Urothelium cell line (cell line): ENCODE data around the gene METTL5.
"Not testable (repeated sequence)": the region's sequence is repeated elsewhere in the genome, so short reads cannot be mapped to it uniquely, and the experiment has no call there.

Experiments used
- DNase-seq: peaks from one replicate; pipeline ENCODE4 v3.0.0; 2011; ENCODE audit warnings: low spot score, mixed read lengths
- FAIRE-seq: peaks from 2 replicates; lab custom pipeline; 2011; peaks lifted over from hg19 to GRCh38; lab: Jason Lieb, UNC

Gene METTL5

DNA sequence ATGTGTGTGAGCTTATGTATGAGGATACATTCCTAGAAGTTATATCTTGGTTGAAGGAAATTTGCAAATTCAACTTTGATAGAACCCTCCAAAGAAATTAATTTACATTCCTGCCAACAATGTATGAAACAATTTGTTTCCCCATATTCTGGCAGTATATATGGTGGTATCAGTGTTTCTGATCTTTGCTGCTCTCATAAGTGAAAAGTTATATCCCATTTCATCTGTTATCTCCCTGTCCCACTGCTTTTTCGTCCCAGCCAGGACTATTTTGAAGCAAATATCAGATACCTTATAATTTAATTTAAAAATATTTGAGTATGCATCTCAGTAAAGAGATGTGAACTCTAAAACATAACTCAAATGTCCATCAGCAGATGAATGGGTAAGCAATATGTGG lies 9.7 kb upstream of the METTL5 start:
- DNase-seq (no peak), FAIRE-seq (no peak)

DNA sequence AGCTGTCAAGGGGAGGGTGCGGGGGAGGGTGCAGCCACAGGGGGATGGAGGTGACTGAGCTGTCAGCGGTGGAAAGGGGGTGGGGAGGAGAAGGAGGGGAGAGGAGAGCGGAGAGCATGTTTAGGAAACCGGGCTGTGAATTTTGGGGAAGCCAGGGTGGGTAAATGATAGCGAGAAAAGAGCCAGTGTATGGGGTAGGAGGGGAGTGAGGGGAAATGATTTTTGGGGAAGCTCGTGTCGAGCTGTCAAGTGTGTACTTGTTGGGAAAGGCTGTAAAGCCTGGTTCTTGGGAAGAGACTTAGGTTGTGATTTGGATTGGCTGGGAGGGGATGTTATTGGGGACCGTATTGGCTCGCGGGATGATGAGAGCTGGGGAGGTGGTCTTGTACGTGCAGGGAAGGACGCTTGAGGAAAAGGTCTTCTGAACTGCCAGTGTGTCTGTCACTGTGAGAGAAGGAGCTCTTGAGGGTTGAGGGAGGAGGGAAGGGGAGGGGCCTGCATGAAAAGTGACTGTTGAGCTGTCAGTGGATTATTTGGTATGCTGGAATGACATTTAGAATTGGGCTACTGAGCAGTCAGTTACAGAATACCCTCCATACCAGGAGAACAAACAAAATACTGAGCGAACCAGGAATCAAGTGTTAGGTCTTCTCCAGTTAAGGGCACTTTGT lies 3.6 kb upstream of the METTL5 start:
- DNase-seq (peak; percentile 60), FAIRE-seq (no peak)

DNA sequence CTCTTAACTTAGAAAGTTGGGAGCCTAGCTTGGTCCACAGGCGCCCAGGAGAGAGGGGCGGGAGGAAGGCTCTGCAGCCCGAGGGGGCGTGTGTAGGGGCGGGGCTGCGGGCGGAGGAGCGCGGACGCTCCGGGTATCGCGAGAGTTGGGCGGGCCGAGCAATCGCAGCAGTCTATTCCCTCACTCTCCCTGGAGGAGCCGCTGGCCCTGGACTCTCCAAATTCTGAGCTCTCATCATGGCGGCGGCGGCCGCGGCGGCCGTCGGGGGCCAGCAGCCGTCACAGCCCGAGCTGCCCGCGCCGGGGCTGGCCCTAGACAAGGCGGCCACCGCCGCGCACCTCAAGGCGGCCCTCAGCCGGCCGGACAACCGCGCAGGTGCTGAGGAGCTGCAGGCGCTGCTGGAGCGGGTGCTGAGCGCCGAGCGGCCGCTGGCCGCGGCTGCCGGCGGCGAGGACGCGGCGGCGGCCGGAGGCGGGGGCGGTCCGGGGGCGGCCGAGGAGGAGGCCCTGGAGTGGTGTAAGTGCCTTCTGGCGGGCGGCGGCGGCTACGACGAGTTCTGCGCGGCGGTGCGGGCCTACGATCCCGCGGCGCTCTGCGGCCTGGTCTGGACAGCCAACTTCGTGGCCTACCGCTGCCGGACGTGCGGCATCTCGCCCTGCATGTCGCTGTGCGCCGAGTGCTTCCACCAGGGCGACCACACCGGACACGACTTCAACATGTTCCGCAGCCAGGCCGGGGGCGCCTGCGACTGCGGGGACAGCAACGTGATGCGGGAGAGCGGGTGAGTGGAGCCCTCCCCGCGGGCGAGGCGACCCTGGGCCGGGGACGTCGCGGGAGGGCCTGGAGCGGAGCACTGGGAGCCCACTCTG lies 2.8 kb upstream of the METTL5 start, which contains the start of gene UBR3:
UBR3 (plus strand) TSS at position 183 of the 869 bp plus-strand sequence; CDS start at position 237, 54 bp downstream.
- DNase-seq (peak; percentile 99), FAIRE-seq (no peak)

DNA sequence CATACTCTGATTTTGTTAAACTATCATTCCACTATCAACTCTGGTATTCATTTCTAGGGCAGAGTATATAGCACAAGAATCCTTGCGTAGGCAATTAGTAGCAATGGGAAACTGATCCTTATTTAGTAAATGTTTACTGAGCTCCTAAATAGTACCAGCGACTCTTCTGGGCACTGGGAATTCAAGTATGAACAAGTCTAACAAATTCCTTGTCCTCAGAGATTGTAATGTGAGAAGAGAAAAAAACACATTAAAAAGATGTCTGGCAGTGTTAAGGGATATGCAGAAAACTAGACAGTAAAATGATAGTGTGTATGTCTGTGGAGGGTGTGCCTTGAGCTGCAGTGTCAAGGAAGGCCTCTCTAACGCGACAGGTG lies 721 bp downstream of the METTL5 start:
- DNase-seq = no peak
- no peak for FAIRE-seq

DNA sequence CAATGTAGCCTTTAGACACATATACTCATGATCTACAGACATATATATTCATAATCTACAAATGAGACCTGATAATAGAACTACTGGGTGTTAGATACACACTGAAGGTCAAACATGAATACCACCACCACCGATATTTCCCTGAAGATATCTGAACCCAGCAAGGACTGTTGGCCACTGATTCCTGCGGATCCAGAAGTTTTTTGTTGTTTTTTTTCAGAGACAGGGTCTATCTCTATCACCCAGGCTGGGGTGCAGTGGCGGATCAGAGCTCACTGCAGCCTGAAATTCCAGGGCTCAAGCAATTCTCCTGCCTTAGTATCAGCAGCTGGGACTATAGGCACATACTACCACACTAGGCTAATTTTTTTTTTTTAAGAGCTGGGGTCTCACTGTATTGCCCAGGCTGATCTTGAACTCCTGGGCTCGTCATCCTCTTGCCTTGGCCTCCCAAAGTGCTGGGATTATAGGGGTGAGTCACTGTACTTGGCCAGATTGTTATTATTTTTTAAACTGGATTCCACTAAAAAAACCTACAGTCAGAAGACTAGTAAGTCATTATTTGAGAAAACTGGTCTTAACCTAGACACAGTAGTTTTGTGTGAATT lies 1.8 kb downstream of the METTL5 start:
- FAIRE-seq = no peak
- DNase-seq = no peak

DNA sequence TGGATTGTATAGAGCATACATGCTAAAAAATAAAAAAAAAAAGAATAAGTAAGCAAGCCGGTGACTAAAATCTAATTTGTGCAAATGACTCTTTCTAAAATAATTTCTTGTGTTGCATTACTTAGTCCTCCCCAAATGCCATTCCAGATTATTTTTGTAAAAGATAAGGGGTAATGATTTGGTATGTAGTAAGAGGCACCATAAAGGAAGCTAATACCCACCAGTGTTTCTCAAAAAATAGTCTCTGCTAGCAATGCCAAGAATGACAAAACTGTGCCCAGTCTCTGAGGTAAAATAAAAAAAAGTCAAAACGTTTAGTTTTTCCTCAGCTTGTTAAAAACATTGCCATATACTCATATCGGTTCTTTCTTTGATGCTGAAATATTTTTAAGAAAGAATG lies 2.7 kb downstream of the METTL5 start:
- DNase-seq (no peak), FAIRE-seq (no peak)

DNA sequence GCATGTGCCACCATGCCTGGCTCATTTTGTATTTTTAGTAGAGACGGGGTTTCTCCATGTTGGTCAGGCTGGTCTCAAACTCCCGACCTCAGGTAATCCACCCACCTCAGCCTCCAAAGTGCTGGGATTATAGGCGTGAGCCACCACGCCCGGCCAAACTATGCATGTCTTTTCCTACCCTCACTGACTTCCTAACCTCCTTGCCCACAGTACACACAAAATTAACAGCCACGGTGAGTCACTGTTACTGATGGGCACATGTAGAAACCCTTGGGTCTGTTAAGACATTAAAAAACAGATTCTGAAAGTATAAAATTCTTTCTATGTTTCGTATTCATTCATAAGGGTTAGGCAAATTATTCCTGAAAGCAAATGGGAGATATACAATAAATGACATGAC lies 4.6 kb downstream of the METTL5 start:
- FAIRE-seq = not testable (repeated sequence)

DNA sequence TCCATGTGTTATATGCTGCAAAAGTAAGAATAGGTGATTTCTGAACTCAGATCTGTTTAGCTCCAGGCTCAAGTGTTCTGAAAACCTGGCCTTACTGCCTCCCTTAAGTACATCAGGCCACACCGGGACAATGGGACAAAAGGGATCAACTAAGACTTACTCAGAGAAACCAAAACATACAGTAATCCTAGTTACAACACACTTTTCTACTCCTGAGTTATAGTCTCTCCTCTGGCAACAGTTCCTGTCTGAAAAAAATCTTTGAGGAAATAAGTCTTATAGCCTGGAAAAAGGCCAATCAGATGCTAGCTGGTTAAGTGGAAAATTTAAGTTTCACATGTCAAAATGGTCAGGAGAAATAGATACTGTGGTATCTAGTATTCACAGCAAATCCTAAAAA lies 5.6 kb downstream of the METTL5 start:
- DNase-seq = no peak
- no peak for FAIRE-seq

More for the DNA sequence above, 4.6 kb downstream of the METTL5 start:
- DNase-seq = not testable (repeated sequence)

DNA sequence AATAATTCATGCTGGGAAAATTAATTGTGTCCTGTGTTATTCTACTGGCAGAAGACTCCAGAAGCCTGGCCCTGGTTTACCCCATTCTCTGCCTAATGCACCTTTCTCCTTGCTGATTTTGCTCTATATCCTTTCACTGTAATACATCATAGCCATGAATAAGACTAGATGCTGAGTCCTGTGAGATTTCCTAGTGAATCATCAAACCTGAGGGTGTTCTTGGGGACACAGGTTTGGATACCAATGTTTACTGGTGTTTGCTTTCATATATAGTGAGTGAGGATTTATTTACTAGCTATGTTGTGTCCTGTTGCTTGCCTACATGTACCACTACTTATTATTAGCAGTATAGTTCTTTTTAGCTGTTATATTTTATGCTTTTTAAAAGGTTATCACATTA lies 6.5 kb downstream of the METTL5 start:
- DNase-seq (no peak), FAIRE-seq (no peak)

DNA sequence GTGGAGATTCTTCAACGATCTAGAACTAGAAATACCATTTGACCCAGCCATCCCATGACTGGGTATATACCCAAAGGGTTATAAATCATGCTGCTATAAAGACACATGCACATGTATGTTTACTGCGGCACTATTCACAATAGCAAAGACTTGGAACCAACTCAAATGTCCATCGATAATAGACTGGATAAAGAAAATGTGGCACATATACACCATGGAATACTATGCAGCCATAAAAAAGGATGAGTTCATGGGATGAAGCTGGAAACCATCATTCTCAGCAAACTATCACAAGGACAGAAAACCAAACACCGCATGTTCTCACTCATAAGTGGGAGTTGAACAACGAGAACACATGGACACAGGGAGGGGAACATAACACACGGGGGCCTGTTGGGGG lies 7.3 kb downstream of the METTL5 start:
- FAIRE-seq, DNase-seq: not testable (repeated sequence)

DNA sequence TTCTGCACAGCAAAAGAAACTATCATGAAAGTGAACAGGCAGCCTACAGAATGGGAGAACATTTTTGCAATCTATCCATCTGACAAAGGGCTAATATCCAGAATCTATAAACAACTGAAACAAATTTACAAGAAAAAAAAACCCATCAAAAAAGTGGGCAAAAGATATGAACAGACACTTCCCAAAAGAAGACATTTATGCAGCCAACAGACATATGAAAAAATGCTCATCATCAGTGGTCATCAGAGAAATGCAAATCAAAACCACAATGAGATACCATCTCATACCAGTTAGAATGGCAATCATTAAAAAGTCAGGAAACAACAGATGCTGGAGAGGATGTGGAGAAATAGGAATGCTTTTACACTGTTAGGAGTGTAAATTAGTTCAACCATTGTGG lies 7.7 kb downstream of the METTL5 start:
- not testable (repeated sequence) for FAIRE-seq

DNA sequence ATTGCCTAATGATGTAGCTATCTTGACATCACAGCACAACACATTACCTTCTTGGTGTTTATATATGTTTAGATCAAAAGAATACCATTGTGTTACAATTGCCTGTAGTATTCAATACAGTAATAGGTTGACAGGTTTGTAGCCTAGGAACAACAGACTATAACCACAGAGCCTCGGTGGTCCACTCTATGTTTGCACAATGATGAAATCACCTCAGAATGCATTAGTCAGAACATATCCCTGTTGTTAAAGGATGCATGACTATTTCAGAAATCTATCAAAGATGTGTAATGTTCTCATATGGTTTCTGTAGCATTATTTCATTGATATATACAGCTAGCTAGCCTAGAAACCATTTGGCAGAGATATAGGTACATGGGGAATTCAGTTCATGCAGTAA lies 8.9 kb downstream of the METTL5 start:
- FAIRE-seq (no peak), DNase-seq (peak; percentile 16)

More for the DNA sequence above, 7.7 kb downstream of the METTL5 start:
- not testable (repeated sequence) for DNase-seq

DNA sequence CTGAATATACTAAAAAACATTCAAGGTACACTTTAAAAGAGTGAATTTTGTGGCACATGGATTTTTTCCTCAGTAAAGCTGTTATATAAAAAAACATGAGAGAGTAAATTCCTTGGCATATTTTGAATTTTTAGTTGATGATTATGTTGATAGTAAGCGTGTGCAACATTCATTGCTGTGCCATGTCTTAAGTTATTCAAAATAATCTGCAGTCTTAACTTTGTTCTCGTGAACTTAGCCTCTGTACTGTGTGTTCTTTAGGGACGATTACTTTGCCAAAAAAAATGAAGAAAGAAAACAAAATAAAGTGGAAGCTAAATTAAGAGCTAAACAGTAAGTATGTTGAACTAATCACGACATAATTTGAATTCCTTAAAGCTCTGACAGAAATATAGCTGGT lies 16.5 kb downstream of the METTL5 start:
- DNase-seq (no peak), FAIRE-seq (no peak)

DNA sequence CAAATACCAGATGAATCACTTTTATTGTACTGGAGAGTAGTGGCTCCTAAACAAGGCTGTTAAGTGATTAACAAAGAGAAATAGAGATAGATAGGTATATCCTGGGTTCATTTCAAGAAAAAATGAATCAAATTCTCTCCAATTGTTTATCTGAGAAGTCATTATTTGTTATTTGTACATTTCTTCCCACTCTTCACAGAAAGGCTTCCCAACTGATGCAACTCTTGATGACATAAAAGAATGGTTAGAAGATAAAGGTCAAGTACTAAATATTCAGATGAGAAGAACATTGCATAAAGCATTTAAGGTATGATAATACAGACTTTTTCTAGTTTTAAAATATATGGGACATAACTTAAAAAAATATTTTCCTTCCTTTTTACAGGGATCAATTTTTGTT lies 18.1 kb downstream of the METTL5 start:
- FAIRE-seq (no peak), DNase-seq (no peak)

DNA sequence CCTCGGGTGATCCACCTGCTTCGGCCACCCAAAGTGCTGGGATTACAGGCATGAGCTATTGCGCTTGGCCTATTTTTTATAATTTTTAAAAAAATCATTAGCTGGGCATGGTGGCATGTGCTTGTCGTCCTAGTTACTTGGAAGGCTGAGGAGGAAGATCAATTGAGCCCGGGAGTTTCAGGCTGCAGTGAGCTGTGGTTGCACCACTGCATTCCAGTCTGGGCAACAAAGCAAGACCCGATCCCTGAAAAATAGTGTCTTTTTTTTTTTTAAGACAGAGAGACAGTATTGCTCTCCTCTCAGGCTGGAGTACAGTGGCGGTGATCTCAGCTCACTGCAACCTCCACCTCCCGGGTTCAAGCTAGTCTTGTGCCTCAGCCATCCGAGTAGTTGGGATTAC lies 21.2 kb downstream of the METTL5 start:
- FAIRE-seq (no peak), DNase-seq (no peak)

DNA sequence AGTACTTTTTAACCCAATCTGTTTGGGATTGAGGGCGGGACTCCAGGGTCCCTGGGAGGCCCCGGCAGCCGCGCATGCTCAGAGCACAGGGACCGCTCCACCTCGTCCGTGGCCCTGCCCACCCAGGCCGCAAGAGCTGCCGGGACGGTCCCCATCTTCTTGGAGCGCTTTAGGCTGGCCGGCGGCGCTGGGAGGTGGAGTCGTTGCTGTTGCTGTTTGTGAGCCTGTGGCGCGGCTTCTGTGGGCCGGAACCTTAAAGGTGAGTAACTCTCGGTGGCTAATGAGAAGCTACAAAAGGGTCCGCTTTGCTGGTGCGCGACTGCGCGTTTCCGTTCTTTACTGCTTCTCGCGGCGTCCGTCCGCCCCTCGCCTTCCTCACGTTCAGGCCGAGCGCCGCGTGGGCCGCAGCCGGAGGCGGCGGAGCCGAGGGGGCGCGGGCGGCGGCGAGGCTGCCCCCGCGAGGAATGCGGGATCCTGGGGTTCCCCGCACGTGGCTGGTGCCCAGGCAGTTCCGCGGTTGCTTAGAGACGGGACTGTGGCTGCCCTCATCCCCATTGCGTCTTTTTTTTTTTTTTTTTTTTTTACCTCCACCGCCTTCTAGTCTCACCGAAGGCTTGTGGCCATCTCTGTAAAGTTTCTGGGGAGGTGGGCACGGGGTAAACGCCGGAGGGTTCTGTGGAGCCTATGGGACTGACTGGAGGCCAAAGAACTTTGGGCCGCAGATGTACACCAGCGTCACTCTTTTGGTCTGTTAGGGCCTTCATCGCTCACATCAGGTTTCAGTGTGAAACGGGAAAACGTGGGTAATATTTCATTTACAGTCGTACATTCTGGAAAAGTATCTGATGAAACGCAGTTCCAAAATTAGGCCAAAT lies 25.8 kb downstream of the METTL5 start, which contains the start of gene SSB:
SSB (plus strand) TSS at position 154 of the 875 bp plus-strand sequence. CDS start 2,090 bp downstream, outside the sequence.
- peak; percentile 97 for DNase-seq
- FAIRE-seq = peak; percentile 35

DNA sequence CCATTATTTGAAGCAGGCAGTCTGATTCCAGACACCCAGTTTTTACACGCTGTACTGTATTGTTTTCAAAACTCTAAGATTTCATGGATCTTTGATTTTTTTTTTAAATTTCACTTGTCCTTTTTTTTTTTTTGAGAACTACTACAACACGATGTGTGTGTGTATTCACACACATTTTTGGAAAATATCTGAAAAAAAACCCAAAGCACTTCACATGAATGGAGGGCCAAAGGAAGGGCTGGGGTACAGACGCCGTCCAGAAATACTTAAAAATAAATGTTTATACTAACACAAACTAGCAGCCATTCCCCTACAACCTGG lies 26.3 kb downstream of the METTL5 start:
- FAIRE-seq = no peak
- no peak for DNase-seq

DNA sequence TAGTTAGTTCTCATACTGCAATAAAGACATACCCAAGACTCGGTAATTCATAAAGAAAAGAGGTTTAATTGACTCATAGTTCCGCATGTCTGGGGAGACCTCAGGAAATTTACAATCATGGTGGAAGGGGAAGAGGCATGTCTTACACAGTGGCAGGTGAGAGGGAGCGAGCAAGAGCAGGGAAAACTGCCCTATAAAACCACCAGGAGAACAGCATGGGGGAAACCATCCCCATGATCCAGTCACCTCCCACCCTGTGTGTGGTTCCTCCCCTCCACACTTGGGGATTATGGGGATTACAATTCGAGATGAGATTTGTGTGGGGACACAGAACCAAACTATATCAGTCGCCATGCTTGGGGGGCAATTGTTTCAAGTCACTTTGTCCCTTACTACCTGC lies 27.1 kb downstream of the METTL5 start:
- no peak for DNase-seq
- FAIRE-seq = no peak

DNA sequence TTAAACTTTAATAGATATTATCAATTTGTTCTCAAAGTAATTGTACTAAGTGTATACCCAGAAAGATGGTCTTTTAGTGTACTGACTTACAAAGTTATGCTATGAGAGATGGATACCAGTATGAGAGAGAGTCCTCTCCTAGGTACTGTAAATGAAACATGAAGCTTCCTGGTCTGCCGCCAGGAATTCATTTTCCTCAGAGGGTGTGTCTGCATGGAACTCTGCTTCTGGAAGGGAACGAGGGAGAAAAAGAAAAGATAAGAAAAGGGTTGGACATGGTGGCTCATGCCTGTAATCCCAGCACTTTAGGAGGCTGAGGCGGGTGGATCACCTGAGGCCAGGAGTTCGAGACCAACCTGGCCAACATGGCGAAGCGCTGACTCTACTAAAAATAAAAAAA lies 28.3 kb downstream of the METTL5 start:
- no peak for DNase-seq
- no peak for FAIRE-seq

DNA sequence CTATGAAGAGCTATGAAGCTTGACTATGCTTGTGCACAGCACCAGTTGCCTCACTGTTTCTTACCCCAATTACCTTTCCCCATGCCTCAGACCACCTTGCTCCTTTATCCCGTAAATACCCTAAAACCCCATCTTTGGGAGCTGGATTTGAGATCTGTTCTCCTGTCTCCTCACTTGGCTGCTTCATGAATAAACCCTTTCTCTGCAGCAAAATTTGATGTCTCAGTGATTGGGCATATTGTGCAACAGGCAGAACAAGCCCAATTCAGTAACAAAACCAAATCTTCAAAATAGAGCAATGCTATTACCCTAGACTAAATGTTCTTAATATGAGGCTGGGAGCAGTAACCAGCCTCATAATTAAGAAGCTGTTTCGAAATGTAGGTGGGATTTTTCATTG lies 29.5 kb downstream of the METTL5 start:
- DNase-seq = no peak
- no peak for FAIRE-seq

DNA sequence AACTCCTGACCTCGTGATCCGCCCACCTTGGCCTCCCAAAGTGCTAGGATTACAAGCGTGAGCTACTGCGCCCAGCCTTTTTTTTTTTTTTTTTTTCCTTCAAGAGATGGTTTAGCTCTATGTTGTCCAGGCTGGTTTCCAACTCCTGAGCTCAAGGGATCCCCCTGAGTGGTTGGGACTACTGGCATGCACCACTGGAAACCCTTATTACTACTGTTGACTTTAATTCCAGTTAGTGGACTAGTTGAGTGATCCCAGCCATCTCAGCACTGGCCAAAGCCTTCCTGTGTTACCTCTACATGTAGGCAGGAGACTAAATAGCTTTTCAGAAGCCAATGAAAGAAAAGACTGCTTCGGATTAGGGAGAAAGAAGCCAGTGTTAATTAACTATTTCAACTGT lies 34.1 kb downstream of the METTL5 start:
- FAIRE-seq (no peak), DNase-seq (no peak)
